Gastrocnemius medialis (tissue), 4 donors: ENCODE measurements around the gene GNG3.

Experiments used
- CTCF ChIP-seq, 5 experiments: fragments of 450-650 bp in 3 of 5; fragments of 200-600 bp in 2 of 5; sonication (generic) in 2 of 5; IDR thresholded peaks in 4 of 5; conservative IDR thresholded peaks in 1 of 5; 1 replicate in 4 of 5; 2 replicates in 1 of 5; pipeline ENCODE4 v1.5.1; 2016 to 2019; ENCODE audit warnings: antibody characterized with exemption in 5 of 5, mild to moderate bottlenecking in 3 of 5, moderate library complexity in 3 of 5
- POLR2A ChIP-seq, 2 donors: fragments of 450-650 bp; IDR thresholded peaks; one replicate each; pipeline ENCODE4 v1.6.1; 2017; ENCODE audit warnings: antibody characterized with exemption in 2 of 2, mild to moderate bottlenecking in 2 of 2, moderate library complexity in 2 of 2

DNA sequence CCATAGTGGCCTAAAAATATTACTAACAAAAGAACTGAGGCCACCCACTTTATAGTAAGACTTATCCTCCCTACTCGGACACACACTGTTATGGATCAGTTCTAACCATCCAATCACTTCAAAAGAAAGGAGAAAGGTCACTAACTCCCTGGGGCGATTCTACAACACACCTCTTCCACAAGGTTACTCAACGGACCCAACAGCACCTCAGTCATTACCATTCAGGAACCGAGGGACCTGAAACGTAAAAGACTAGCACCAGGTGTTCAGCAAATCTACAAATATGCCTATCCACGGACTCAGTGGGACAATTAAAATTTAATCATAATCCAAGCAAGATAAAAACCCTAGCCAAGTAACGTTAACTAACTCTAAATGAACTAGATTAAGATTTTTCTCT lies 18.2 kb downstream of the GNG3 start:
- TF ChIP-seq CTCF (IDR thresholded peaks at IDR 0.05 in 4 of 5, conservative IDR thresholded peaks at IDR 0.05 in 1 of 5), result no peak
- TF ChIP-seq POLR2A (IDR thresholded peaks at IDR 0.05), result no peak
